ENCODE measurements around the gene RNASE8.
"Not testable (repeated sequence)": the region's sequence is repeated elsewhere in the genome, so short reads cannot be mapped to it uniquely, and the experiment has no call there.

The RNASE8 gene

GRCh38 chr14:21057803-21058675, at the start of gene RNASE8:
RNASE8 (plus strand) TSS chr14:21057822; CDS start chr14:21057893, 71 bp downstream.
- DNase-seq = no peak

- not testable (repeated sequence) for DNase-seq
Observed at GRCh38 chr14:21009721-21010120, 47.9 kb upstream of the RNASE8 start.

- no peak for DNase-seq
Observed at GRCh38 chr14:21011136-21011535, 46.5 kb upstream of the RNASE8 start.

GRCh38 chr14:21014761-21015190, 42.8 kb upstream of the RNASE8 start:
- peak; percentile 88 to 89 for DNase-seq

GRCh38 chr14:21015312-21015711, 42.3 kb upstream of the RNASE8 start:
- no peak for DNase-seq

- no peak for DNase-seq
Observed at GRCh38 chr14:21016413-21017190, 41.0 kb upstream of the RNASE8 start.

- DNase-seq = no peak
Observed at GRCh38 chr14:21017528-21018245, 39.9 kb upstream of the RNASE8 start.

- DNase-seq = no peak
Observed at GRCh38 chr14:21018286-21018685, 39.3 kb upstream of the RNASE8 start.

GRCh38 chr14:21018781-21019180, 38.8 kb upstream of the RNASE8 start:
- DNase-seq = no peak

GRCh38 chr14:21019366-21019765, 38.3 kb upstream of the RNASE8 start:
- DNase-seq = no peak

GRCh38 chr14:21020977-21021545, 36.6 kb upstream of the RNASE8 start:
- no peak for DNase-seq

- no peak for DNase-seq
Observed at GRCh38 chr14:21022686-21023085, 34.9 kb upstream of the RNASE8 start.

GRCh38 chr14:21023174-21023573, 34.4 kb upstream of the RNASE8 start:
- DNase-seq = peak in 1 of 2 donors; percentile 14

- DNase-seq = no peak
Observed at GRCh38 chr14:21023817-21024584, 33.6 kb upstream of the RNASE8 start.

GRCh38 chr14:21024585-21025370, 32.8 kb upstream of the RNASE8 start, which contains the start of gene NDRG2:
NDRG2 (minus strand) TSS chr14:21025061; CDS start chr14:21023315, 1,746 bp downstream.
- DNase-seq = peak; percentile 69 to 87

GRCh38 chr14:21025371-21026273, 32.0 kb upstream of the RNASE8 start:
- peak; percentile 83 to 88 for DNase-seq

- DNase-seq = peak; percentile 88 to 93
Observed at GRCh38 chr14:21026274-21026987, 31.2 kb upstream of the RNASE8 start.

GRCh38 chr14:21026988-21027315, 30.7 kb upstream of the RNASE8 start:
- DNase-seq = no peak

GRCh38 chr14:21029917-21030316, 27.7 kb upstream of the RNASE8 start, which contains the start of gene TPPP2:
TPPP2 (plus strand) TSS chr14:21030217; CDS start chr14:21030582, 365 bp downstream.
- DNase-seq = no peak
